HAP-1 (cell line): ENCODE data around the gene SNIP1.
"Not testable (repeated sequence)": the region's sequence is repeated elsewhere in the genome, so short reads cannot be mapped to it uniquely, and the experiment has no call there.

Source experiments
- DNase-seq, 2 experiments: peaks; one replicate each; pipeline ENCODE4 v3.0.0-alpha.2; 2016 to 2020; ENCODE audit warnings: low spot score in 2 of 2
- H3K27me3 ChIP-seq: fragments of 250-450 bp; sonication (Bioruptor Pico); 2 replicates; pipeline ENCODE4 v1.5.1; 2020; ENCODE audit warnings: low read depth, mild to moderate bottlenecking, moderate library complexity
- H3K36me3 ChIP-seq: fragments of 250-450 bp; sonication (Bioruptor Pico); replicated peaks from 2 replicates; pipeline ENCODE4 v1.5.1; 2020; ENCODE audit warnings: mild to moderate bottlenecking
- H3K4me1 ChIP-seq: fragments of 250-450 bp; sonication (Bioruptor Pico); 2 replicates; pipeline ENCODE4 v1.5.1; 2020; ENCODE audit warnings: mild to moderate bottlenecking
- H3K4me3 ChIP-seq: fragments of 250-450 bp; sonication (Bioruptor Pico); 2 replicates; pipeline ENCODE4 v1.5.1; 2020; ENCODE audit warnings: mild to moderate bottlenecking, moderate library complexity
- H3K9me3 ChIP-seq: fragments of 250-450 bp; sonication (Bioruptor Pico); 2 replicates; pipeline ENCODE4 v1.5.1; 2020; ENCODE audit warnings: mild to moderate bottlenecking, moderate library complexity
- in situ Hi-C: fragments of 300-500 bp; cut with MboI; formaldehyde crosslinking; loops from 3 replicates; pipeline ENCODE4 v1.14.3; 2020; ENCODE audit warnings: low sequenced_read_pairs, inconsistent platforms, mixed read lengths

Gene SNIP1, protein sequence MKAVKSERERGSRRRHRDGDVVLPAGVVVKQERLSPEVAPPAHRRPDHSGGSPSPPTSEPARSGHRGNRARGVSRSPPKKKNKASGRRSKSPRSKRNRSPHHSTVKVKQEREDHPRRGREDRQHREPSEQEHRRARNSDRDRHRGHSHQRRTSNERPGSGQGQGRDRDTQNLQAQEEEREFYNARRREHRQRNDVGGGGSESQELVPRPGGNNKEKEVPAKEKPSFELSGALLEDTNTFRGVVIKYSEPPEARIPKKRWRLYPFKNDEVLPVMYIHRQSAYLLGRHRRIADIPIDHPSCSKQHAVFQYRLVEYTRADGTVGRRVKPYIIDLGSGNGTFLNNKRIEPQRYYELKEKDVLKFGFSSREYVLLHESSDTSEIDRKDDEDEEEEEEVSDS

DNA sequence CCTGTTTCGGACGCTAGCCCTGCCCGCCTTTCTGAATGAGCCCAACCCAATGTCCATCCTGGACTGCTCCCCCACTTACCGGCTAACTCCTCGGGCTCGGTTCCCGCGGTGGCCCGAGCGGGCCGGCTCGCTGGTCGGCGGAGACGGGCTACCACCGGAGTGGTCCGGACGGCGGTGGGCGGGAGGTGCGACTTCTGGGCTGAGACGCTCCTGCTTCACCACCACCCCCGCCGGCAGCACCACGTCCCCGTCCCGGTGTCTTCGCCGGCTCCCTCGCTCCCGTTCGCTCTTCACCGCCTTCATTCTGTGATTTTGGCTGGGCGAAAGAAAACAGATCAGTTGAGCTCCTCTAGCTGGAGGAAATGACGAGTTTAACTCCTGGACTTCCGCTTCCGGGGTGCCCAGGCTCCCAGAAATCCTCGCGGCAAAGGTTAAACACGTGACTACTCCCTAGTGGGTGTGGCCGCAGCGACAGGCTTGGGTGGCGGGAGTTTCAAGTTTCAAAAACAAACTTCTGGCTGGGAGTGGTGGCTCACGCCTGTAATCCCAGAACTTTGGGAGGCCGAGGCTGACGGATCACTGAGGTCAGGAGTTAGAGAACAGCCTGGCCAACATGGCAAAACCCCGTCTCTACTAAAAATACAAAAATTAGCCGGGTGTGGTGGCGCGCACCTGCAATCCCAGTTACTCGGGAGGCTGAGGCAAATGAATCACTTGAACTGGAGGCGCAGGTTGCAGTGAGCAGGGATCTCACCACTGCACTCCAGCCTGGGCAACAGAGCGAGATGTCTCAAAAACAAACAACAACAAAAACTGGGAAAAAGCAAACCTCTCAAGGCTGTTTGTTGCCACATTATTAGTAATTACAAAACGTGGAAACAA, at the start of gene SNIP1:
SNIP1 (minus strand) TSS at position 367 of the 882 bp plus-strand sequence; CDS start at position 303, 64 bp downstream.
- peaks cover 9% of the 10 kb centered on the region for H3K9me3 ChIP-seq
- H3K4me1 ChIP-seq: peaks cover 7% of the 10 kb centered on the region
- peak; percentile 89 to 92 for DNase-seq
- peaks cover 13% of the 10 kb centered on the region for H3K36me3 ChIP-seq
- in situ Hi-C loops: no loop called here
- peak within 1 kb of the TSS; percentile 99 for H3K4me3 ChIP-seq
- no peaks in the 10 kb centered on the region for H3K27me3 ChIP-seq

DNA sequence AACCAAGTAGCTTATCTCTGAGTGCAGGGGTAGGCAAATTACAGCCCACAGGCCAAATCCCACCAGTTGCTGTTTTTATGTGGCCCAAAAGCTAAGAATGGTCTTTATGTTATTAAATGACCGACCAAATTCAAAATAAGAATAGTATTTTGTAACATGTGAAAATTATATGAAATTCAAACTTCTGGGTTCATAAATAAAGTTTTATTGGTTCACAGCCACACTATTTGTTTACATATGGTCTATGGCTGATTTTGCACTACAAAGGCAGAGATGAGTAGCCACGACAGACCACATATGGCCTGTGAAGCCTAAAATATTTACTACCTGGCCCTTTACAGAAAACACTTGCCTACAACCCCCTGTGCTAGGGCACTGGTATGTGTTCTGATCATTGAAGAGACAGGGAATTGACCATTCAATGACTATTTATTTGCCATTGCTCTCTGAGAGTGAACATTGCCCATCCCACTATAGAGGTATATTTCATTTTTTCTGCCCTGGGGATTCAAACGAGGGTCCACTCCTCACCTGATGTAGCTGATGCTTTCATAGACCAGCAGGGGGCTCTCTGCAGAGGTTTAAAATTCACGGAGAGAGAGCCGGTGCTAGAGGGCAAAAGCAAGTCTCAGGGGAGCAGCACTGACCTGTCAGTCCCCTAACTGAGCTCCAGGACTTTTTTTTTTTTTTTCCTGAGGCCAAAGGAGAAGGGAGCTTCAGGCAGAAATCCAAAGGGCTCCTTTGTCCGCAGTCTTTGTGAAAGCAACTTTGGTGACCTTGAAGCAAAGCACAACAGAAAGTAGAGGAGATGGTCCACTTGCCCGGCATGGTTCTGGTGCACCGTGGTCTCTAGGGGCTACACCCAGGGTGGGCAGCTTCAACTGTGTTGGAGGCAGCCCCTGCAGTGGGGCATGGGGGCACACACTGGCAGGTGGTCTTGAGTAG, 48.9 kb upstream of the SNIP1 start:
- H3K9me3 ChIP-seq: no peaks in the 10 kb centered on the region
- H3K36me3 ChIP-seq: no peaks in the 10 kb centered on the region
- H3K4me1 ChIP-seq: no peaks in the 10 kb centered on the region
- no peak overlapping the region for H3K4me3 ChIP-seq
- H3K27me3 ChIP-seq: peaks cover 17% of the 10 kb centered on the region
- in situ Hi-C loops: no loop called here
- DNase-seq: peak; percentile 68 to 70

DNA sequence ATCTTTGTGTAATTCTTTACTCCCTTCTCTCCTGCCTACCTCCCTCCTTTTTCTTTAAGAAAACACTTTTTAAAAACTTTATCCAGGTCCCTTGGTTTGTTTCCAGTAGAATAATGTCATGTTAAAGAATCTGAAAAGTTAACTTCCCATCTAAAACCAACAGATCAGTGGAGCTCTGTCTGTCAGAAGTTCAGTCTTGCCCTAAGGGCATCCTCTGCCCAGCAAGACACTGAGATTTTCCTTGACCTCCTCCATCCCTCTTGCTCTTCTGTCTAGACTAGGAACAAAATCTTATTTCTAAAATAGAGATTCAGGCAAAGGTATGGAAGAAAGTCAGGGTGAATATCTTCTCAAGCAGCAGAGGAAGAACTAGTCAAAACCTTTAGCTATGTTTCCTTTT, 47.3 kb upstream of the SNIP1 start:
- peaks cover 9% of the 10 kb centered on the region for H3K27me3 ChIP-seq
- no peak for DNase-seq
- in situ Hi-C loops: no loop called here

DNA sequence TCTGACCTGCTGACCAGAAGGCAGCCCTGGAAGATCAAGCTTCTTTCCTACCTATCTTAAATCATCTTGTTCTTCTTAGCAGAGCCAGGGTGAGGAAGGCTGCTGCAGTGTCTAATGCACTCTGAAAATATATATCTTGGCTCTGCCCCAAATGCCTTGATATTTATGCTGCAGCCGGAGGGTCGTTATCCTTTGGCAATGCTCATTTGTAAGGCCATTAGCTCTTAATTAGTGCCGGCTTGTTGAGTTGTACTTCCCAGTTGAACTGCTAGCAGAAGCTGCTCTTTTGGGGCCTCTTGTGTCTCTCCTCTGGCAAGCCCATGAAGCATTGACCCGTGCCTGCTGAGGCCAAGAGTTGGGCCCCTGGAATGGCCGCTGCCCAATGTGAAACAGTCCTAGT, 45.8 kb upstream of the SNIP1 start:
- Histone ChIP-seq H3K4me3 (no peak overlapping the region), H3K36me3 (0 out of 2 replicates have a peak, but pooled peaks cover 3% of the 10 kb centered on the region), H3K4me1 (peaks cover 5% of the 10 kb centered on the region), H3K9me3 (0 out of 2 replicates have a peak, but pooled peaks cover 2% of the 10 kb centered on the region), H3K27me3 (peaks cover 9% of the 10 kb centered on the region)
- DNase-seq: no peak
- in situ Hi-C loops: loop anchor here (5.0 to 25.0 kb wide), 2 partner anchors 82 to 362 kb away; no protein-coding TSS in a partner anchor

More for the DNA sequence above, 47.3 kb upstream of the SNIP1 start:
- Histone ChIP-seq H3K36me3 (no peaks in the 10 kb centered on the region), H3K4me3 (no peak overlapping the region), H3K4me1 (peaks cover under 1% of the 10 kb centered on the region; the same call in 1 of the 2 replicates), H3K9me3 (no peaks in the 10 kb centered on the region)

DNA sequence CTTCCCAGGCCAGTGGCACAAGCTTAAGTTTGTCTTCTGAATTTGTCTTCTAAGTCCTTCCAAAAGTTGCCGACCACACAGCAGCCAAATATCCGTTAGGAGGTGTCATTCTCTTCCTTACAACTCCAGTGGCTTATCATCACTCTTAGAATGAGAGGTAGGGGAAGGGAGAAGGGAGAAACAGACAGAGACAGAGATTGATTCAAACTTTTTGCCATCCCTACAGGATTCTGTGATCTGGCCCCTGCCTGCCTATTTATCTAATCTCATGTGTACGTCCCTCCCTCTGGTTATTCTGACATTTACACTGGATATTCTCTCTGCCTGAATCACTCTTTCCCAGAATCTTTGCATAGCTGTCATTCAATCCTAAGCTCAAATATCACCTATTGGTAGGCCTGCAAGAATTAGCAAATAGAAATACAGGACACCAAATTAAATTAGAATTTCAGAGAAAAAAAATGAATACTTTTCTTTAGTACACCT, 42.1 kb upstream of the SNIP1 start:
- H3K4me1 ChIP-seq: peaks cover 5% of the 10 kb centered on the region
- H3K36me3 ChIP-seq: peaks cover 25% of the 10 kb centered on the region
- H3K27me3 ChIP-seq: peaks cover 9% of the 10 kb centered on the region
- in situ Hi-C loops: loop anchor here (5.0 to 25.0 kb wide), 2 partner anchors 86 to 366 kb away; no protein-coding TSS in a partner anchor
- peak overlapping the region; percentile 87 for H3K4me3 ChIP-seq
- H3K9me3 ChIP-seq: 0 out of 2 replicates have a peak, but pooled peaks cover 2% of the 10 kb centered on the region
- DNase-seq: no peak

DNA sequence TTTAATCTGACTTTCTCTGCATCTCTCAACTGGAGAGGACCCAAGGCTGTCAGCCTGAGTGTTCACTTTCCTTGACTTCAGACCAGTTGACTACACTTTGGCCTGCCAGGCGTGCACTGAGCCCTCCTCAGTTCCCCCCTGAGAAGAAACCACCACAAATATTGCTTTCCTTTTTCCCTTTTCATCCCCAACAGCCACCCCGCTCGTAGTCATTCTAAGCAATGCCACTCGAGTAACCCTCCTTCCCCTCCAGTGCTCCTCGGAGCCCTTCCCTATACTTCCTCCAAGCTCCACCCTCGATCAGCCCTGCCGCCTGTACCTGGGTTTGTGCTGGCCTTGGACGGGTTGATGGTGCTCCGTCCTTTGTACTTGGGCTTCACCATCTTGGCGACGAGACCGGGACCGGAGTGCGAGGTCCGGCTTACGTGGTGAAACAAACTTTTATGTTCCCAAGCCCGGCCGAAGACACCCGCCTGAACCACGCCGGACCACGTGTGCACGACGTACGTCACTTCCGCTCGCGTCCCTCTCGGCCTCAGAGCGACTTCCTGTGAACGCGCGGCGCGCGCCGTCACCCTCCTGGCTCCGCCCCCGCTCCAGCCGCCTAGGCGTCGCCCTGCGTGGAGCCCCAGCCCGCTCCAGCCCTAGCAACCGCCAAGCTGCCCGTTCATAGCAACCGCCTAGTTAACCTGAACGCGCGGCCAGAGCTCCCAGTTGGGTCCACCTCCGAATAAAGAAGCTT, 41.5 kb upstream of the SNIP1 start, which contains the start of gene GNL2:
GNL2 (minus strand) TSS at position 498 of the 742 bp plus-strand sequence; CDS start at position 383, 115 bp downstream.
- in situ Hi-C loops: loop anchor here (5.0 to 25.0 kb wide), 2 partner anchors 87 to 367 kb away; no protein-coding TSS in a partner anchor
- H3K4me3 ChIP-seq: peak within 1 kb of the TSS; percentile 87

DNA sequence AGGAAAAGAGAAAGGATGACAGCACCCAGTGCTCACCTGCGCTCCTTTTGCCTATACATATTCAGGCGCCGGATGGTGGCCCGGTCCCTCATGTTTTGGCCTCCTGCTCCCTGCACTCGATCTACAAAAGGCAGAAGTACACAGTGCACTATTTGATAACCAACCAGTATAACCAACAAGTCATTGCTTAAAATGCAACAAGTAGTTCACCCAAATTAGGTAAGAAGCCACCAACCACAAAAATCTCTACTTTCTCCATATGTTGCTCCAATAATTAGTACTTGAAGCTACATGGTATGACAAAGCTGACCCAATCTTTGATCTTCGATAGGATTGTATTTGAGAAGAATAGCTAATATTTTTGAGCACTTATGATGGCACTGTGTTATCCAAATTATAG, 39.6 kb upstream of the SNIP1 start:
- no peak overlapping the region for H3K4me3 ChIP-seq
- H3K27me3 ChIP-seq: peaks cover 6% of the 10 kb centered on the region
- H3K9me3 ChIP-seq: 0 out of 2 replicates have a peak, but pooled peaks cover 2% of the 10 kb centered on the region
- in situ Hi-C loops: loop anchor here (25.0 kb wide), 1 partner anchor 369 kb away; no protein-coding TSS in a partner anchor
- DNase-seq: no peak
- peaks cover 5% of the 10 kb centered on the region for H3K4me1 ChIP-seq
- H3K36me3 ChIP-seq: peaks cover 47% of the 10 kb centered on the region

More for the DNA sequence above, 41.5 kb upstream of the SNIP1 start, which contains the start of gene GNL2:
- peak; percentile 91 to 97 for DNase-seq
- Histone ChIP-seq H3K9me3 (0 out of 2 replicates have a peak, but pooled peaks cover 2% of the 10 kb centered on the region), H3K36me3 (peaks cover 31% of the 10 kb centered on the region), H3K4me1 (peaks cover 5% of the 10 kb centered on the region), H3K27me3 (peaks cover 9% of the 10 kb centered on the region)

DNA sequence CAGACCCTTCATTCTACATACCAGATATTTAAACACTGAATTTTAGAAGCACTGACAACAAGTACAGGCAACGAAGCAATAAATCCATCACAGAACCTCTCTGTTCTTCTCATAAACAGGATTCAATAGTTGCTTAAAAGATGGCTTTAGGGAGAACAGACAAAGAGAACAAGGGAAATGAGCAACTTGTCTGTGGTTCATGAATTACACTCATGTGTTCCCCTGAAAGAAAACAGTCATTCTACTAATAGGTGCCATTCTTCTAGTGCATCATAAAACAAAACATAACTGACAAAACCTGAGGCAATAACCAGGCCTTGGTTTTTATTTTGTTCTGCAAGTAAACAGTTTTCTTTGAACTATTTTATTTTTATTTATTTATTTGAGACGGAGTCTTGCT, 34.8 kb upstream of the SNIP1 start:
- Histone ChIP-seq H3K9me3 (no peaks in the 10 kb centered on the region), H3K27me3 (no peaks in the 10 kb centered on the region), H3K36me3 (peaks cover 85% of the 10 kb centered on the region)

DNA sequence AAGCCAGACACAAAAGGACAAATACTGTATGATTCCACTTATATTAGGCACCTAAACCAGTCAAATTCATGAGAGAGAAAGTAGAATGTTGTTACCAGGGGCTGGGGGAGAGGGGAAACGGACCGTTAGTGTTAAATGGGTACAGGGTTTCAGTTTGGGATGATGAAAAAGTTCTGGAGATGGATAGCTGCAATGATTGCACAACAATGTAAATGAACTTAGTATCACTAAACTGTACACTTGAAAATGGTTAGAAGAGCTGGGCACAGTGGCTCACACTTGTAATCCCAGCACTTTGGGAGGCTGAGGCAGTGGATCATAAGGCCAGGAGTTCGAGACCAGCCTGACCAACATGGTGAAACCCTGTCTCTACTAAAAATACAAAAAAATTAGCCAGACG, 30.5 kb upstream of the SNIP1 start:
- peaks cover 86% of the 10 kb centered on the region for H3K36me3 ChIP-seq
- H3K4me3 ChIP-seq, H3K27me3 ChIP-seq, H3K4me1 ChIP-seq, H3K9me3 ChIP-seq, DNase-seq: not testable (repeated sequence)
- in situ Hi-C loops: loop anchor here (25.0 kb wide), 1 partner anchor 378 kb away; no protein-coding TSS in a partner anchor

More for the DNA sequence above, 34.8 kb upstream of the SNIP1 start:
- Histone ChIP-seq H3K4me1 (no peaks in the 10 kb centered on the region), H3K4me3 (no peak overlapping the region)
- in situ Hi-C loops: loop anchor here (25.0 kb wide), 1 partner anchor 373 kb away; no protein-coding TSS in a partner anchor
- no peak for DNase-seq

DNA sequence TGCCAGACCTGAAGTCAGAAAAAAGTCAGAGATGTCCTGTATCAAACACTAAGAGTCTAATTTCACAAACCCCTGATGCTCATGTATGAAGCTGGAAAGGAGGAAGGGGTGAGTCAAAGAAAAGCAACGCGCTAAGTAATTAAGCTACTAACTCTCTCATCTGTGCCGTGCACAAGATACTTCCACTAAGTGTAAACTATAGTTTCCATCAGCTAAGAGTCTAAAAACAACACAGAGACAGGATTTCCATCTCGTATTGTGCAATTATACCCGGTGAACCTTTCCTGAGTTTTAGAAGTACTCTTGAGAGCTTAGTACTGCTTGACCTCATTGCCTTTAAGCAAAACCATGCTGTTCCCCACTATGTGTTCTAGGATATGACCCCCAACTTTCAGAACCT, 21.6 kb upstream of the SNIP1 start:
- H3K36me3 ChIP-seq: peaks cover 86% of the 10 kb centered on the region
- no peak for DNase-seq
- H3K4me3 ChIP-seq: no peak overlapping the region
- in situ Hi-C loops: loop anchor here (25.0 kb wide), 1 partner anchor 387 kb away; no protein-coding TSS in a partner anchor
- H3K4me1 ChIP-seq: no peaks in the 10 kb centered on the region
- no peaks in the 10 kb centered on the region for H3K9me3 ChIP-seq
- H3K27me3 ChIP-seq: no peaks in the 10 kb centered on the region

DNA sequence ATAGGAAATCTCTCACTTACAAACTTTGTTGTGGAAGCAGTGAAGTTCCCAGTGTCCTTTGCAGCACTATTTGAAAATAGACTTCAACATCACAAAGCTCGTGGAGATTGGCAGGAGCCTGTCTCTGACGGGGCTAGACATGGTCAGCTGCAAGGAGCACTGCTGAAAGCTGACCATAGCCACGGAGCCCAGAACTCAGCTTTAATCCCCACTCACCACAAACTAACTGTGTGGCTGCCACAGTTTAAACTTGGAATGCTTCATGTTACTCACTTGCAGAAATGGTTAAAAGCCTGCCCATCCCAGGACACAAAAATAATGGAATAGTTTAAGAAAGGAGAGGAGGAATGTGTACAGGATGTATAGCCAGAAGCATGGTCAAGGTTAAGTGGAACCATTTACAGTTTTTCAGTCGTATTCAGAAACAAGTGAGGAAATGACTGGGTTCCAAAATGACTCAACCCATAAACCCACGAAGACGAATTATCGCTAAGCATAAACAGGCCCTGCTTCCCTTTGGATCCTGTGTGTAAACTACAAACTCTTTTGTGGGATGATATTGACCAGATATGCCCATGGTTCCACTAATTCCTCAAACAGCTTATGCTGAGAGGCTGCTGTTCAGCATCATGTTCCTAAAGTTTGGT, 20.9 kb upstream of the SNIP1 start:
- in situ Hi-C loops: loop anchor here (25.0 kb wide), 1 partner anchor 387 kb away; no protein-coding TSS in a partner anchor
- Histone ChIP-seq H3K36me3 (peaks cover 83% of the 10 kb centered on the region), H3K4me3 (no peak overlapping the region), H3K9me3 (no peaks in the 10 kb centered on the region), H3K27me3 (no peaks in the 10 kb centered on the region), H3K4me1 (no peaks in the 10 kb centered on the region)
- no peak for DNase-seq
